Left hindlimb (tissue), 1 donor: ENCODE results near the gene LRBA.

ENCODE experiments used
- DNase-seq: peaks from one replicate; pipeline ENCODE4 v3.0.0-alpha.2; 2018

Gene LRBA

DNA sequence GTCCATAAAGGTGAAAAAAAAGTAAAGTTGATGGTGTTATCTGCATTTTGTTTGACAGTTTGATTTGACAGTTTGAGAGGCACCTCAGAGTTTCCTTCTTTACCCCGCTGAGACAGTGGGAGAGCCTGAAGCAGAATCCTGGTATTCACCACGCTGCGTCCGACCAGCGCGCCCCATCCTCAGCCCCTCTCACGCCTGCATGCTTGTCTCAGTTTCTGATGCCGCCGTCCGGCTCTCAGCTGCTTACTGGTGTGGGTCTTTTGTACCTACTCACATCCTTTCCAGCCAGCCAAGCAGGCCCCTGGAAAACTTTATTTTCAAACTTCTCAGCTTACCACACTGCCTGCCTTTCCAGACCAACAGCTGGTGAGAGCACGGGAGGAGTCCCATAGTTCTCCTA lies 761.7 kb downstream of the LRBA start:
- no peak for DNase-seq

DNA sequence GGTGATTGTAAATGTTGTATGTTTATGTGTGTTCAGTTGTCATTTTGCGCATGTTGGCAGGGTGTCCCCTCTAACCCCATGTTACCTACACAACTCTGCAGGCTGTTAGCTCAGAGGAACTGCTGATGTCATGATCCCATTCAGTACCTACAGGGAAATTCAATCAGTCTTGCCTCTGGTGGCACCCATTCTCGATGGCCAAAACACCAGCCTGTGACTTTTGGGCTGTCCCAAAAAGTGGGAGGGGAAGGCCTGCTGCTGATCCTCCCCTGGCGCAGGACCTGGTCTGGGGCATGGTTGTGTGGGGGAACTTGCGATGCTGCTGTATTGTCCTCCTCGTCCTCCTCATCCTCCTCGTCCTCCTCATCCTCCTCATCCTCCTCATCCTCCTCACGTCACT lies 762.3 kb downstream of the LRBA start:
- DNase-seq: no peak

DNA sequence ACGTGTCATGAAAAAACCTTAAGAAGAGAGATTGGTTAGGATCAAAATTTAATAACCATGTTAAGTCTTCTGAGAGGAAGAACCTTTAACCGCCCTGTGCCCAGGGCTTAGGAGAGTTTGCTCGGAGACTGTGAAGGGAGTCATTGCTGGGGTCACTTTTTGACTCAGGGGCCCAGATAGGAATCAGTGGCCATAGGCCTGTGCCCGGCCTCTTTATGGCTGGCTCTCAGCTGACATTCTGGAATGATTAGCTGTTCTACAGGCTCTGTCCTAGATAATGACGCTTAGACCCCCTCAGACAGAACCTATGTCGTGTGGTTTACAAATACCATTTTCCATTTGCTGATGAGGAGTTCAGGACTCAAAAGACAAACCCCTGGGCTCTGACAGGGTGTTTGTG lies 762.8 kb downstream of the LRBA start:
- DNase-seq: no peak

DNA sequence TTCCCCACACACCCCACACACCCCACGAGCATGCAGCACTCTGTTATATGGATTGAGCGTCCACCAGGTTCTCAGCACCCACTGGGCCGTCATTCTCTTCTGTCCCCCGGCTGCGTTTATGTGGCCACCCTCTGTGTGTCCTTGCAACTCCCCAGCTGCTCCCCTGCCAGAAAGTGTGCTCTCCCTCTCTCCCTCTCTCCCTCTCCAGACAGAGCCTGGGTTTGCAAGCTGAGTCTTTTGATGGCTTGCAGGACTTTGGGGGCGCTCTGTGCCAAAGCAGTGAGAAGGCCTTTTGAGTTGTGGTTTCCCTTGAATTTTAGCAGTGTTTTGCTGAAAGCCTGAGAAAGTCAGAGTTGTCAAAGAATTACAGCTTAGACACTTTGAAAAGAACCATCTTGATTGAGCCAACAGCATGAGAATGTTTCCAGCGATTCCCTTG lies 763.3 kb downstream of the LRBA start:
- no peak for DNase-seq

DNA sequence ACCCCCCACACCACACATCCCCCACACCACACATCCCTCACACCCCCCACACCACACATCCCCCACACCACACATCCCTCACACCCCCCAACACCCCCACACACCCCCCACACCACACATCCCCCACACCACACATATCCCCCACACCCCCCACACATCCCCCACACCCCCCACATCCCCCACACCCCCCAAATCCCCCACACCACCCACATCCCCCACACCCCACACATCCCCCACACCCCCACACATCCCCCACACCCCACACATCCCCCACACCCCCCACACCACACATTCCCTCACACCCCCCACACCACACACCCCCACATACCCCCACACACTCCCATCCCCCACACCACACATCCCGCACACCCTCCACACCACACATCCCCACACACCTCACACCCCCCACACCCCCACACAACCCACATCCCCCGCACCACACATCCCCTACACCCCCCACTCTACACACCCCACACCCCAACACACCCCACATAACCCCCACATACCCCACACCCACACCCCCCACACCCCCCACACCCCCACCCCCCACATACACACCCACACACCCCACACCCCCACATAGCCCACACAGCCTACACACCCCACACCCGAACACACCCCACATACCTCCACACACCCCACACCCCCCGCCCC lies 764.0 kb downstream of the LRBA start:
- DNase-seq: no peak

DNA sequence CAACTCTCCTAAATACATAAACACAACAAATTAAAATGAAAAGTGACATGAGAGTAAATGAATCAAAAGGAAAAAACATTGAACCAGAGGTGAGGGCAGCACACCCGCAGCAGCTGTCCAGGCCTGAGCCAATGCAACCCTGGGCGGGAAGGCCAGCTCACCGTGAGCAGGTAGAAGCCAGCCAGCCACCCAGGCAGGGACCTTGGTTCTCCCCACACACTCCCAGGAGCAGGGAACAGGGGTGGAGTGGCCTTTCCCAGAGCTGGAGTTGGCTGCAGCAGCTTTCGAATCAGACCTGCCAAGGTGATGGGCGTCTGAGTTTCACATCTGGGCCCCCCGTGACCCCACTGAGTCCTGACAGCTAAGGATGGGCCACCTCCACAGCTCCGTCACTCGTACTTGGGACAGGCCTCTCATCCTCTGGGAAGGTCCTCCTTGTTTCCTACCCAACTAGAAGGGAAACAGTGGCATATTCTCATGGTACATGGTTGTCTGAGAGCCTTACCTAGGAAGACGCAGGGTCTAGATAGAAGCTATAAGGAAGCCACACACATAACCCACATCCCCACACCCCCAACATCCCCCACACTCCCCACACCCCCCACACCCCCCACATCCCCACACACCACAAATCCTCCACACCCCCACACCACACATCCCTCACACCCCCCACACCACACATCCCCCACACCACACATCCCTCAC lies 764.6 kb downstream of the LRBA start:
- DNase-seq: no peak

DNA sequence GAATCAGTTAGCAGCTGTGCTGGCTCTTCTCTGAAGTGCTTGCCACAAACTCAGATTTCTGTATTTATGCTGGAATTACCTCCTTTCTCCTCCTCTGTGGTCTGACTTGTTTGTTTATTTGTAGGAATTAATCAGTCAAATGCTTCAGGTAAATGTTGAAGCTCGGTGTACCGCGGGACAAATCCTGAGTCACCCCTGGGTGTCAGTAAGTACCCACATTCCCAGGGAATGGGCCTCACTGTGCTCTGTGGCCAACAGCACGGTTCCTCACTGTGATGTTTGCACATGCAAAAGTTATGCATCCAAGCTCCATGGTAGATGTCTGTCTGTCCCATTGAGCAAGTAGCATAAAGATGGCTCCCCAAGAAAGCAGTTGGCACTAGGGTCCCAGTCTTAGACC lies 766.9 kb downstream of the LRBA start:
- DNase-seq: no peak

DNA sequence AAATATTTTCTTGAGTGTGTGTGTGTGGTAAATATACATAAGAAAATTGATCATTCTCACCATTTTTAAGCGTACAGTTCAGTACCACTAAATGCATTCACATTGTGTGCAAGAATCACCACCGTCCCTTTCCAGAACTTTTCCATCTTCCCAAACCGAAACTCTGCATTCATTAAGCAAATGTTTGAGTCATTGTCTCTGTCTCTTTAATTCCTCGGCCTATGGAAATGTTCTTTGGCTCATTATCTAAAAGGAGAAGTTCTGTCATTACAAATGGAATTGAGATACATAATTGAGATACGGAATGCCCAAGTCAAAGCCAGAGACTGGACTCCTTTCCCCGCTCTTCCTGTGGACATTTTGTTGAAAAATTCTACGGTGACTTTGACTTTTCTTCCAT lies 767.9 kb downstream of the LRBA start:
- no peak for DNase-seq

DNA sequence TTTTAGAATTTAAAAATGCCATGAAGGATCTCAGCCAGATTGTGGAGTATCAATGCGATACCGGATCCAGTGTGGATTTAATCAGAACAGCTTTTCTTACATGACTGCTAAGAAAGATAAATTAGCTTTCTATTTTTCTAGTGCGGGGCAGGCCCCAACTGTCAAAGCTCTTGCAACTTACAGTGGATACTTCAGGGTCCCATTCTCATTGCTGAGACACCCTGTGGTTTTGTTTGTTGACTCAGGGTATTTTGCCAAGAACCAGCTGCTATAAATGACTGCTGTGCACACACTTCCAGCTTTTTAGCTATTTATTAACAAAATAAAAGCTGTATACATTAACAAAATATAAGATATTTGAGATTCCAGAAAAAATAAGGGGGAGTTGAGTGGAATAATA lies 770.5 kb downstream of the LRBA start:
- no peak for DNase-seq

DNA sequence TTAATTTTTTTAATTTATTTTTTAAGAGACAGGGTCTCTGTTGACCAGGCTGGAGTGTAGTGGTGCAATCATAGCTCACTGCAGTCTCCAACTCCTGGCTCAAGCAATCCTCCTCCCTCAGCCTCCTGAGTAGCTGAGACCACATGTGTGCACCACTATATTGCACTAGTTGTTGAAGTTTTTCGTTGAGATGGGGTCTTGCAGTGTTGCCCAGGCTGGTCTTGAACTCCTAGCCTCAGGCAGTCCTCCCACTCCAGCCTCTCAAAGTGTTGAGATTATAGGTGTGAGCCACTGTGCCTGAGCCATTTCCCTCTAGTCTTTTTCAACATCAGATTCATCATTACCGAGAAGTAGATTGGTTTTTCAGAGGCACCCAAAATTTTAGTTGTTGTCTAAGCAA lies 771.2 kb downstream of the LRBA start:
- no peak for DNase-seq

DNA sequence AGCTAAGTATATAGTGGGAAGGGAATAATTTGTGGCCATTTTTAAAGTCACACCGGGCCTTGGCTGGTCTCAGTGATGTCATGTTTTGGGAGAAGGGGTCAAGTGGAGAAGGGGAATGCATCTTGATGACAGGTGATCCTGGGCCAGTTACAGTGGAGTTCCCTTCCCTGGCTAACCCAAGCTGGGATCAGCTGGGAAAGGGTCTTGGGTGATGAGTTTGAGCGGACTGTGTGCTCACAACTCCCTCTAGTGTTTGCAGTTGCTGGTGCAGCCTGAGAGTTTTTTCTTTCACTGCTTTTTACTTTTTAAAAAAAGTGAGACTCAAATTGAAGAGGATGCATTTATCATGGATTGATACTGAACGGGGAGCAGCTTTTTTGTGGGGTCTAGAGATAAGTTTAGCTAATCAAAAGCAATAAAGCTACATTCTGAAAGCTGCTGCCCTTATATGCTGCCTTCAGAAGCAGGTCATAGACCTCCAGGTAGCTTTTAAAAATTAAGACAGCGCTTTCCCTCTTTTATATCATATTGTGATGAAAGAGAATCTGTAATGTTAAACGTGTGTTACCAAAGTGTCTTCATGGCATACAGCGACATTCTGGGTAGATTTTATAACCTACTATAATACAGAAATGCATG lies 772.1 kb downstream of the LRBA start:
- no peak for DNase-seq

DNA sequence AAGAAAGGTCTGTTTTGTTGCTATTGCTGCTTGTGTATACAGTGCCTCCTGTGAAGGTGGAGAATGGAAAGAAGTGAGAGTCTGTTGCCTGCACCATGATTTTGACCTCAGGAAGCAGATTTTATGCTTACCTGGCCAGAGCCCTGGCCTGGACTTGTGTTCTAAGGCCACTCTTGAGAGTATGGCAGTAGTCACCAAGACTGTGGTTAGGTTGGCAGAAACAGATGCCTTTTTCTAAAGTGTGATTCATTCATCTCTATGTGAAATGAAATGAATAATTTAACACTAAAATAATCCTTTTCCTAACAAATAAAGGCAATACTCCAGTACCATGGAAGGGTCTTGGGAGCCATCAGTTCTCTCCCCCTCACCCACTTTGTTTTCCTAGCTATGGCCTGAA lies 775.1 kb downstream of the LRBA start:
- DNase-seq: no peak

DNA sequence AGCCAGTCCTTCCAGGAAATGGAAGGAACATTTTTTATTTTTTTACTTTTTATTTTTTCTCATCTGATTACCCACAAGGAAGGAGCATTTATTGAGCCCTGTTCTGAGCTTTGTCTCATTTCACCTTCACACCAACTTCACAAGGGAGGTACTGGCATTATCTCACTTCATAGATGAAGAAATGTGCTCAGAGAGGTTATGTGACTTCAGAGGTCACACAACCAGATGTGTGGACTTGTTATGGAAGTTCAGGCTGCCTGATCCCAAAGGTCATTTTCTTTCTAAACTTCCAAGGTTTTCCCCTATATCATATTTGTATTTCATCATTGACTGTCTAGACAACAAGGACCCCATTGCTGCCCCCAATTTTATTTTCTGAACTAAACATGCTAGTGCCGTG lies 776.5 kb downstream of the LRBA start:
- no peak for DNase-seq

DNA sequence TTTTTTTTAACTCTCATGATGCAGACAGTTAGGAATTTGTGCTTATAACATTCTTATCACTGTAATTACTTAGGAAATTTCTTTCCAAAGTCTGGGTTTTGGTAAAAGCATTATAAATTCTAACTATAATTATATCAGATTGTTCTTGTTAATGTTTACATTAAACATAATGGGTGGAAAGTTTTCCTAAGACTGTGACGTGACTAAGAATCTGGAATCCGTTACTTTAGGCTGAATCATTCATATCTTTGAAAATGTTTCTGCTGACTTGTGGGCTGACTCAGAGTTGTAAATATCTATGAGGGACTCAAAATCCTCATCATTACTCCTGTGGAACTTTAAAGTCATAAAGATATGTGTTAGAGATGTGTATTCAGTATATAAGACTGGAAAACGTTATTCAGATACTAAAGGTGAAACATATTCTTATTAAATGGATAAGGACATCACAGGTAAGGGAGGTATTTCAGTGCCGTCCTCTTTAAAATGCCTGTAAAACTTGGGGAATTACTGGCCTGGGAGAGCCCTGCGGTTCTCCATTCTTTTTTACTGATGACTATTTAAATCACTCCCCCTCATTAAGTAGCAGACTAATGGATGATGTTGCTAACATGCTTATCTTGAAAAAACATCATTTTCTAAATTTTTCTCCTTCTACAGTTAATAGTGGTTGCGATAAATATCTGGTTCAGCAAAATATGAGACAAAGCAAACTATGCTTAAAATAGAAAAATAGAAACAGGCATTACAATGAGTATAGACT lies 777.8 kb downstream of the LRBA start:
- no peak for DNase-seq

DNA sequence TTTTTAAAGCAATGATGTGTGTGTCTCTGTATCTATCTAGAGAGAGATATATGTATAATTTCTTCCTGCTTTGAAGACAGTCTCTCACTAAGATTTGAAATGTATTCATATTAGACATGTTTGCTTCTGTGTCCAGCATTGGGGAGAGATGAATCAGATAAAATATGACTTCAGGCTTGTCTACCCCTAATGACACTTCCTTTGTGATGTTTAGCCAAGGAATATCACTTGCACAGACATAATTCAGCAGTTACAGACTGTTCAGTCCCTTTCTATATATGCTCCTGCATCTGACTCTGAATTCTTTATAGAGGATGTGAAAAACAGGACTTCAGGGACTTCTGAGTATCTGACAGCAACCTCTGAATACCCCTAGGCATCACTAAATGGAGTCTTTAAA lies 778.5 kb downstream of the LRBA start:
- DNase-seq: no peak

DNA sequence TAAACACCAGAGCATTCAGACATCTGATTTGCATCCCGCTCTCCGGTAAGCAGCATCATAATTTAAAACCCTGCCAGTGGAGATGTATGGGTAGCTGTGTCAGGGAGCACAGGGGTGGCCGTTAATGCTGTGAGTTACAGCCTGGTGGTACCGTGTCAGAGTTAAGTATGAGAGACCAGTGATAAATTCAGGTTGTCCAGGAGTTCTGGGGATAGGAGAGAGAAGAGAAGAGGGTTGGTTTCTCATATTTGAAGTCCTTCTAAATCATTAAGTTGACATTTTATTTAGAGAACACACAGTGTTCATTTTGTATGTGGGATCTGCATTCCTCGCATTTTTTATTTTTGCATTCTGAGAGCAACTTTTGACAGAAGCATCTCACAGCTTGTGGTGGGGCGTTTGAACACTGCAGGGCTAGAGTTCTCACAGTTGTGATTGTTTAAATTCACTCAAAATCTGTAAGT lies 779.2 kb downstream of the LRBA start:
- no peak for DNase-seq

DNA sequence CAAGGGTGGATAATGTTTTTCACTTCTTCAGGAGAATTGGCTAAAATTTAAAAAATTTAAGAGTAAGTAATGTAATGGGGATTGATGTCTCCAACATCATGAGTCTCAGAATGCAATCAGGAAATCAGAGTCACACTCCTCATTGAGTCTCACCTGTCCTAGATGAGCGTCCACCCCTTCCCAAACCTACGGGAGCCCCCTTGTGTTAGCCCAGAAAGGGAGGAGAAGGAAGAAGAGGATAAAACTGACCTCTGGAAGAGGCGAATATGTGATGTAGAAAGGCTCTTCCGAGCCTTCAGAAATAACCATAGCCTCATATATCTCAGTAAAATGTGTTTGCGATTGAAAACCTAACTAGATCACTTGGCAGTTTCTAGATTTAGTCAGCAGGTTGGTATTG lies 779.8 kb downstream of the LRBA start:
- no peak for DNase-seq

DNA sequence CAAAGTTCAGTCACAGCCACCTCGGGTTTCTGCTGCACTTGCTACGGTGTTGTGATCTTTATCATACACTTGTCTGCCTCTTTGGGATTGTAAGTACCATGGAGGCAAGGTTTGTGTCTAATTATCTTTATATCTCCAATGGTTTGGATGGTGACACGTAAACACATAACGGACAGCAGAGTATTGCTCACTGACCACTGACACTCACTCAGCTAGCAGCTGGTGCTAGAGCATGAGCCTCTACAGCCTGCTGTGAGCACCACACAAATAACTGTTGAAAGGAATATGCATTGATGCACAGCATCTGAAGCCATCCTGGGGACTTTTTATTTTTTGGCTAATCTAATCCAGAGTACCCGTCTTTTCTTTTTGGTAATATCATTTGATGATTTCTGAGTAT lies 780.8 kb downstream of the LRBA start:
- no peak for DNase-seq

DNA sequence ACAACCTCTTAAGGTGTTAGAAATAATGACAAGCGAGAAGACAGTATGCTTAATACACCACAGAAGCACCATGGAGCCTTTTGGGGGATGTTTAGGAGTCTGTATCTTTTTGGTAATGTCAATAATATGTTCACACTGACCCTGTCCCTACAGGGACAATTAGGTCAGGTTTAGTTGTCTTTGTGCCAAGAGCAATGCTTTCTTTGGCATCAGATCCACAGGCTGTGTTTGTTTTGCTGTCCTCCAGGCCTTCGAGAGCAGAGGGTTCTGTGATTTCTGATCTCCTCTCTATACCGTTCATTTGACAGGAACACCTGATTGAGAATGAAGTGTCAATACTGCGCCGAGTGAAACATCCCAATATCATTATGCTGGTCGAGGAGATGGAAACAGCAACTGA lies 783.1 kb downstream of the LRBA start:
- DNase-seq: no peak

DNA sequence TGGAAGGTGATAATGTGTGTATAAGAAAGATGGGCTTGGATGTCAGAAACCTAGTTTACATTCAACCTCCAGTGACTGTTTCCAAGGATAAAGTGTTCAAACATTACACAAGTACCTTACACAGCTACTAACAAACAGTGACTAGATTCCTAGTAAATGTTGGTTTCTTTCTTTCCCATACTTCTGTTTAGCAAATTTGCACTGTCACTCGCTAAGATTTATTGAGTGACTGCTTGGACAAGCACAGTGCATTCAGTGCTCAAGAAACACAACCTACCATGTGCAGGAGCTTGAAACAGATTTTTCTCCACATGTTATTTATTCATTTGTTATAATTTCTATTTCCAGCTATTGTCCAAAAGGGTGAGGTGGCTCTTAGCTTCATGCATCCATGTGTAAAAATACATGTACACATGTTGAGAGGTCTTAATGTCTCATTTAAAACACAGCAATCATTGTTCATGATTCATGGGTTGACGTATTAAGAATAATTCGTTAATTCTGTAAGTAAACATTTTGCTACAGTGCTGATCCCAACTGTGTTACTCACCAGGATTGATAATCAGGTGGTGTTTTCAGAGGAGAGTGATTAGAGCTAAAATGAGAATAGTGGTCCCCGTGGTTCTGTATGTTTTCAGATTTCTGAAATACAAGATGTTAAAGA lies 783.8 kb downstream of the LRBA start:
- no peak for DNase-seq

DNA sequence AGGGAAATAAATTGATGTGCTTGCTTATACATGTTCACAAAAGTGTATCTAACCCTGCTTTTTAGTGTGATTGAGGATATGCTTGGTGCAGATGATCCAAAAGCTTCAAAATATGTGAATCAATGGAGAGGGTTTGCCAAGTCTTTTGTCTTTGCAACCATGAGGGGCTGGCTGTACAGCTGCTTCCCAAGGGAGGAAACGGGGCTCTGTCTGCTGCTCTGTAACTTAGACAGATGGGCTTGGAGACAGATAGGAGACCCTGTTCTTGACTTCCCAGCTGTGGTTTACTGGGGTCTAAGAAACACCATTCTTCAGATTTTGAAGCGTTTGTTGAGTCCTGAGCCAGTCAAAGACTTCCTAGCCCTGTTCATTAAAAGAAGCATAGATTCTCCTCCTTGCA lies 784.5 kb downstream of the LRBA start:
- DNase-seq: no peak

DNA sequence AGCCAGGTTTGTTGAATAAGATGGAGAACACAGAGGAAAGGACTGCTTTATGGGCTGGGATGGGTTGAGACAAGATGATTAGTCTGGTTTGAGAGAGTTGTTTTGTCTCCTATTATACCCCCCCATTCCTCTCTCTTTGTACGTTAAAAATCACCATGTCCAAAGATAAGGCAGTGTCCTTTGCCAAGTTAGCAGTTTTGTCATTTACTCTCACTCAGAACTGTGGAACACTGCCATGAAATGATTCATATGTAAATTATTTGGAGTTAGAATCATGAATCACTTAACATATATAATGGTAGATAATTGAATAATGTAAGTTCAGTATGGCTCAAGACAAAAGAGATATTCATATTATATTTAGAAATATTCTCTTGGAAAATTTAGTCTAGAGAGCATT lies 785.6 kb downstream of the LRBA start:
- no peak for DNase-seq
